Central memory CD8-positive, alpha-beta T cell (primary cell): Measurements from ENCODE around the gene CTBP2.
"Not testable (repeated sequence)": the region's sequence is repeated elsewhere in the genome, so short reads cannot be mapped to it uniquely, and the experiment has no call there.

Experiments
- ATAC-seq: fragments of 150-1000 bp; cut with Tn5 transposase; replicated peaks from 2 replicates; pipeline ENCODE4 v1.10.0; 2022; ENCODE audit warnings: mild to moderate bottlenecking, moderate FRiP score, moderate number of reproducible peaks; ENCODE audit not compliant: poor library complexity, severe bottlenecking; ENCODE audit errors: extremely low read depth
- DNase-seq, 2 donors: peaks; one replicate each; pipeline ENCODE4 v3.0.0; 2021; ENCODE audit warnings: low spot score in 2 of 2
- H3K27ac Mint-ChIP-seq: one replicate; pipeline ENCODE4 v1.8.0; 2022; ENCODE audit warnings: low read depth, mild to moderate bottlenecking, moderate library complexity, mixed read lengths
- H3K27me3 Mint-ChIP-seq: one replicate; pipeline ENCODE4 v1.8.0; 2022; ENCODE audit warnings: mixed read lengths
- H3K36me3 Mint-ChIP-seq: one replicate; pipeline ENCODE4 v1.8.0; 2022; ENCODE audit warnings: mild to moderate bottlenecking, moderate library complexity, mixed read lengths; ENCODE audit not compliant: insufficient read depth
- H3K4me1 Mint-ChIP-seq: one replicate; pipeline ENCODE4 v1.8.0; 2022; ENCODE audit warnings: mixed read lengths
- H3K4me3 Mint-ChIP-seq: one replicate; pipeline ENCODE4 v1.8.0; 2022; ENCODE audit warnings: mild to moderate bottlenecking, moderate library complexity, mixed read lengths
- H3K9me3 Mint-ChIP-seq: one replicate; pipeline ENCODE4 v1.8.0; 2022; ENCODE audit warnings: mixed read lengths

CTBP2 gene

GRCh38 chr10:125084614-125085257 is 75.6 kb downstream of the CTBP2 start:
- H3K4me1 Mint-ChIP-seq = no peaks in the 10 kb centered on the region
- no peak overlapping the region for H3K4me3 Mint-ChIP-seq
- DNase-seq (no peak), ATAC-seq (no peak)
- H3K27ac Mint-ChIP-seq = no peak overlapping the region
- peaks cover 4% of the 10 kb centered on the region for H3K36me3 Mint-ChIP-seq
- H3K9me3 Mint-ChIP-seq = no peaks in the 10 kb centered on the region
- H3K27me3 Mint-ChIP-seq = peaks cover 42% of the 10 kb centered on the region

GRCh38 chr10:125084191-125084613 is 76.2 kb downstream of the CTBP2 start:
- no peak for ATAC-seq
- DNase-seq = no peak
- Mint-ChIP-seq H3K4me1 (no peaks in the 10 kb centered on the region), H3K27me3 (peaks cover 37% of the 10 kb centered on the region), H3K27ac (no peak overlapping the region), H3K9me3 (no peaks in the 10 kb centered on the region), H3K36me3 (peaks cover 4% of the 10 kb centered on the region), H3K4me3 (no peak overlapping the region)

- H3K4me3 Mint-ChIP-seq = no peak overlapping the region
- peaks cover 4% of the 10 kb centered on the region for H3K36me3 Mint-ChIP-seq
- no peaks in the 10 kb centered on the region for H3K9me3 Mint-ChIP-seq
- ATAC-seq (no peak), DNase-seq (no peak)
- H3K4me1 Mint-ChIP-seq = no peaks in the 10 kb centered on the region
- peaks cover 30% of the 10 kb centered on the region for H3K27me3 Mint-ChIP-seq
- no peak overlapping the region for H3K27ac Mint-ChIP-seq
Measured at GRCh38 chr10:125083576-125083920, 76.8 kb downstream of the CTBP2 start.

- ATAC-seq = no peak
- no peak for DNase-seq
- peaks cover 25% of the 10 kb centered on the region for H3K27me3 Mint-ChIP-seq
- no peaks in the 10 kb centered on the region for H3K9me3 Mint-ChIP-seq
- H3K4me1 Mint-ChIP-seq = no peaks in the 10 kb centered on the region
- no peak overlapping the region for H3K4me3 Mint-ChIP-seq
- H3K36me3 Mint-ChIP-seq = peaks cover 4% of the 10 kb centered on the region
- no peak overlapping the region for H3K27ac Mint-ChIP-seq
Measured at GRCh38 chr10:125082881-125083575, 77.3 kb downstream of the CTBP2 start.

- not testable (repeated sequence) for H3K4me1 Mint-ChIP-seq, H3K4me3 Mint-ChIP-seq, H3K9me3 Mint-ChIP-seq, DNase-seq, H3K36me3 Mint-ChIP-seq, ATAC-seq, H3K27ac Mint-ChIP-seq
- H3K27me3 Mint-ChIP-seq = peaks cover 19% of the 10 kb centered on the region
Measured at GRCh38 chr10:125082471-125082870, 77.9 kb downstream of the CTBP2 start.

- H3K27me3 Mint-ChIP-seq = peaks cover 20% of the 10 kb centered on the region
Measured at GRCh38 chr10:125081931-125082330, 78.4 kb downstream of the CTBP2 start.

GRCh38 chr10:125080984-125081383 is 79.4 kb downstream of the CTBP2 start:
- H3K4me1 Mint-ChIP-seq = no peaks in the 10 kb centered on the region
- ATAC-seq = no peak
- peaks cover 2% of the 10 kb centered on the region for H3K36me3 Mint-ChIP-seq
- no peaks in the 10 kb centered on the region for H3K9me3 Mint-ChIP-seq
- H3K27me3 Mint-ChIP-seq = peaks cover 29% of the 10 kb centered on the region
- H3K4me3 Mint-ChIP-seq = no peak overlapping the region
- DNase-seq = no peak
- no peak overlapping the region for H3K27ac Mint-ChIP-seq

More at GRCh38 chr10:125081931-125082330, 78.4 kb downstream of the CTBP2 start:
- H3K4me3 Mint-ChIP-seq = no peak overlapping the region
- no peaks in the 10 kb centered on the region for H3K9me3 Mint-ChIP-seq
- H3K27ac Mint-ChIP-seq = no peak overlapping the region
- no peaks in the 10 kb centered on the region for H3K4me1 Mint-ChIP-seq
- DNase-seq (no peak), ATAC-seq (no peak)
- H3K36me3 Mint-ChIP-seq = peaks cover 4% of the 10 kb centered on the region

GRCh38 chr10:125080296-125080695 is 80.1 kb downstream of the CTBP2 start:
- H3K4me1 Mint-ChIP-seq = no peaks in the 10 kb centered on the region
- ATAC-seq (no peak), DNase-seq (no peak)
- no peak overlapping the region for H3K4me3 Mint-ChIP-seq
- peaks cover 30% of the 10 kb centered on the region for H3K27me3 Mint-ChIP-seq
- no peak overlapping the region for H3K27ac Mint-ChIP-seq
- H3K9me3 Mint-ChIP-seq = no peaks in the 10 kb centered on the region
- H3K36me3 Mint-ChIP-seq = no peaks in the 10 kb centered on the region

GRCh38 chr10:125079091-125079600 is 81.2 kb downstream of the CTBP2 start:
- ATAC-seq = no peak
- Mint-ChIP-seq H3K9me3 (no peaks in the 10 kb centered on the region), H3K4me3 (no peak overlapping the region), H3K27me3 (peaks cover 18% of the 10 kb centered on the region), H3K4me1 (no peaks in the 10 kb centered on the region), H3K36me3 (no peaks in the 10 kb centered on the region), H3K27ac (no peak overlapping the region)
- no peak for DNase-seq

GRCh38 chr10:125076891-125077541 is 83.3 kb downstream of the CTBP2 start:
- Mint-ChIP-seq H3K4me3 (no peak overlapping the region), H3K27me3 (peaks cover 12% of the 10 kb centered on the region), H3K9me3 (no peaks in the 10 kb centered on the region), H3K27ac (no peak overlapping the region), H3K4me1 (no peaks in the 10 kb centered on the region), H3K36me3 (no peaks in the 10 kb centered on the region)
- ATAC-seq = no peak
- no peak for DNase-seq

GRCh38 chr10:125076121-125076825 is 84.1 kb downstream of the CTBP2 start:
- no peak for ATAC-seq
- Mint-ChIP-seq H3K4me3 (no peak overlapping the region), H3K27ac (no peak overlapping the region), H3K4me1 (no peaks in the 10 kb centered on the region), H3K9me3 (no peaks in the 10 kb centered on the region), H3K36me3 (no peaks in the 10 kb centered on the region), H3K27me3 (peaks cover 12% of the 10 kb centered on the region)
- no peak for DNase-seq

GRCh38 chr10:125073996-125074395 is 86.4 kb downstream of the CTBP2 start:
- Mint-ChIP-seq H3K27ac (no peak overlapping the region), H3K9me3 (no peaks in the 10 kb centered on the region), H3K4me3 (no peak overlapping the region), H3K27me3 (peaks cover 12% of the 10 kb centered on the region), H3K36me3 (no peaks in the 10 kb centered on the region), H3K4me1 (no peaks in the 10 kb centered on the region)
- ATAC-seq (no peak), DNase-seq (no peak)
